Epidermal melanocyte (primary cell): Measurements from ENCODE around the gene ARL6IP6.

ENCODE experiments used
- DNase-seq: peaks from one replicate; pipeline ENCODE4 v3.0.0; 2011; ENCODE audit warnings: low spot score; ENCODE audit not compliant: insufficient read length

ARL6IP6 gene

DNA sequence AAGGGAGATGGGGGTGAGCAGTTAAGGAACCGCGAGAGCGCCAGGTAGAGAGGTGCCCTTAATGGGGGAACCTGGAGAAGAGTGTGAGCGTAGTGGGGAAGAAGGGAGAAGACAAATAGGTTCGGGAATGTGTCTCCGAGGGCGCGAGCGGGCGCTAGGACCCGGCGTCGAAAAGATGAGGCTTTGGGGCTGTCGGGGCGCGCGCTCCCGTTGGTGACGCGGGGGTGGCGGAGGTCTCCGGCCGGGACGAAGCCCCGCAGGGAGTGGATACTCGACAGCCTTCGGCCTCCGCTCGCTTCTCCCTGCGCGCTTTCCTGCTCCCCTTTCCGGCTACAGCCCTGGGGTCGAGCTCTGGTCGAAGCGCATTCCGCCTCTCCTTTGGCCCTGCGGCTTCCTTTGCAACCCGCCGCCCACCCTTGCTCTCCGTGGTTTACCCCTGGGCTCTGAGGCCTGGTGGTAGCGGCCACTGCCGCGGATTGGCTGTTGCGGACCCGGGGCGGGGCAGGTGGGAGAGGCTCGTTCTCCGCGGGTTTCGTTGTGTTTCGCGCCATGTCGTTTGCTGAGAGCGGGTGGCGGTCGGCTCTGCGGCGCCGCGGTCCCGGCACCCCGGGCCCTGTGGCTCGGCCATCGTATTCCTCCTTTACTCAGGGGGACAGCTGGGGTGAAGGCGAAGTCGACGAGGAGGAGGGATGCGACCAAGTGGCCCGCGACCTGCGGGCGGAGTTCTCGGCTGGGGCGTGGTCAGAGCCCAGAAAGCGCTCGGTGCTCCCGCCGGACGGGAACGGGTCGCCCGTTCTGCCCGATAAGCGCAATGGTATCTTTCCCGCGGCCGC is at the start of gene ARL6IP6:
TSS of gene ARL6IP6 (plus strand) at position 545 of the 833 bp plus-strand sequence. CDS start at position 550, 5 bp downstream.
- peak; percentile 59 for DNase-seq

GRCh38 chr2:152674334-152674733 is 44.1 kb upstream of the ARL6IP6 start:
- no peak for DNase-seq

DNA sequence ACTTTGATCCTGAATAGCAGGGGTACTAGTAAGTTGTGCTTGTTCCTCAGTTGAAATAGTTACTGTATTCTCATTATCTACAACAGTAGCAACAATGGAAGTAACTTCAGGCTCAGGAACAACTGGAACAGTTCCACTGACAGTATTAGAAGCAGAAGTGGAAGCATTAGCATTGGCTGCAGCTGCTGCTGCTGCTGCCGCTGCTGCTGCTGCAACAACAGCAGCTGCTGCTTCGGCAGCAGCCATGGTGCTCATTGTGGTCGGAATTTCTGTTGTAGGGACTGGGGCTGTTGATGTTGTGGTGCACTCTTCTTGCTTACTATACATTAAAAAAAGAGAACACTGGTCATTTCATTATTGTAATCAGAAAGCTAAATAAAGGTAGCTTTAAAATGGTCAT is 42.0 kb upstream of the ARL6IP6 start:
- DNase-seq = no peak

- DNase-seq = no peak
These were observed 39.6 kb upstream of the ARL6IP6 start for GRCh38 chr2:152678808-152679207.

DNA sequence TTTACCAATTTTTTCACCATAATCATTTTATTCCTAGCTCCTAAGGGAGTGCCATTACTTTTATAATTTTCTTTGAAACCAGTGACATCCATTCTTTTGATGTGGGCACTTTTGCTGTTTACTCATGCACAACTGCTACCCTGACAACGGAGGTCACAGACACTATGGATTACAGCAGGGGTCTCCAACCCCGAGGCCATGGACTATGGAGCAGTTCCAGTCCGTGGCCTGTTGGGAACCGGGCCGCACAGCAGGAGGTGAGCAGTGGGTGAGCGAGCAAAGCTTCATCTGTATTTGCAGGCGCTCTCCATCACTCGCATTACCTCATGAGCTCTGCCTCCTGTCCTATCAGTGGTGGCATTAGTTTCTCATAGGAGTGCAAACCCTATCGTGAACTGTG is 35.8 kb upstream of the ARL6IP6 start:
- DNase-seq = no peak

GRCh38 chr2:152683400-152683799 is 35.0 kb upstream of the ARL6IP6 start:
- no peak for DNase-seq

DNA sequence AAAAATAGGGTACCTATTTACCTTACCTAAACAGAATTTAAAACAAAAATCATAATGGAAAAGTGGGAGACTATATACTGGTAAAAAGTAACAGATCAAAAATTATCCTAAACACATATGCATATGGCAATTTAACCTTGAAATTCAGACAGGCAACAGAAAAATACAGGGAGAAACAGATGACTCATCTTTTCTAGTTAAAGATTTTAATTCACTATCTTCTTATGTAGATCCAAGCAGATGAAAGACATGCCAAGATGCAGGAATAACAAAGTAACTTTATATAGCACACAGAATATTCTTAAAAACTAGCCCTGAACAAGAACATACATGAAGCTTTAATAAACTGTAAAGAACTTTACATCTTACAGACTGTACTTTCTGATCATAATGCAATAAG is 32.1 kb upstream of the ARL6IP6 start:
- DNase-seq = no peak

- no peak for DNase-seq
These were observed 25.4 kb upstream of the ARL6IP6 start for GRCh38 chr2:152693033-152693432.

DNA sequence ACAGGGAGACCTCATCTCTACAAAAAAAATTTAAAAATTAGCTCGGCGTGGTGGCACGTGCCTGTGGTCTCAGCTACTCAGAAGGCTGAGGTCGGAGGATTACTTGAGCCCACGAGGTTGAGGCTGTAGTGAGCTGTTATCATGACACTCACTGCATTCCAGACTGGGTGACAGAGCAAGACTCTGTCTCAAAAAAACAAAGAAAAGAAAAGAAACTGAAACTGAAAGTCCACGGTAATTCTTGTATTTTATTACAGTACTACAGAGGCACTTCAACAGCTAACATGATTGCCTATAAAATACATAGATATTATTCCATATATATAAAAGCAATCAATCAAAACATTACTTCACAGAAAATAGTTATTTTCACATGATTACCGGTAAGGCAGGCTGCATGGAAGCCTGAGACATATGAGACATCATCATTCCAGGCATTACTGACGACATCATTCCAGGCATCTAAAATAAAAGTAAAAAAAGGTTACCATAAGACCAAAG is 24.2 kb upstream of the ARL6IP6 start:
- DNase-seq = no peak

- DNase-seq = no peak
These were observed 22.7 kb upstream of the ARL6IP6 start for GRCh38 chr2:152695763-152696162.

- DNase-seq = no peak
These were observed 21.9 kb upstream of the ARL6IP6 start for GRCh38 chr2:152696476-152696875.

DNA sequence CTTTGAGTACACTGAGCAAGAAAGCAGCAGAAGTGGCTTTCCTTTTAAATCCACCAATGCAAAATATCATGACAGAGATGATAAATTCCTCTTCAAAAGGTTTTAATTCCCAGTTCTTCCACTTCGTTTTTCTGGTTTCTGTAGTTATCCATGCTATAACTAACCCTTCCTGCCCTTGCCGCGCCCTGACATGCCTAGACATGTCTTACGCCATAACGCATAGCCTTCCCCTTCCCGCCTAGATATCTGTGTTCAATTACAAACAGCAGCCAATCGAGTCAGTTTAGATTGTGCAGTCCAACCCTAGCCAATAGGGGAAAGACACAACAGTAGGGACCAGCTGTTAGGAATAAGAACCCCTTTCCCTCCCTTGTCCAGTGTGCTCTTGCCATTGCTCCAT is 17.2 kb upstream of the ARL6IP6 start:
- no peak for DNase-seq

GRCh38 chr2:152706477-152707021 is 11.9 kb upstream of the ARL6IP6 start:
- DNase-seq = no peak

DNA sequence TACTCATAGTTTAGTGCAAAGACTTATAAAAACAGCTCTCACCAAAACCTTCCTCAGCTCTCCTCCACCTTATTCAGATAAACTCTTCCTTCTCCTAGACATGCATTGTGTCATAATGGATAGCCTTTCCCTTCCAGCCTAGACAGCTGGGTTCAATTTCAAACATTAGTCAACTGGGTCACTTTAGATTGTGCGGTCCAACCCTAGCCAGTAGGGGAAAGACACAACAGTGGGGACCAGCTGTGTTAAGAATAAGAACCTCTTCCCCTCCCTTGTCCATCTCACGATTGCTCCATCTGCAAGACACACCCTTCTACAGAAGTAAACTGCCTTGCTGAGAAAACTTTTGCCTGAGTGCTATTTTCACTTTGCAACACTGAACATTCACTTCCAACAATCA is 9.7 kb upstream of the ARL6IP6 start:
- no peak for DNase-seq

GRCh38 chr2:152710713-152711112 is 7.7 kb upstream of the ARL6IP6 start:
- DNase-seq = no peak

DNA sequence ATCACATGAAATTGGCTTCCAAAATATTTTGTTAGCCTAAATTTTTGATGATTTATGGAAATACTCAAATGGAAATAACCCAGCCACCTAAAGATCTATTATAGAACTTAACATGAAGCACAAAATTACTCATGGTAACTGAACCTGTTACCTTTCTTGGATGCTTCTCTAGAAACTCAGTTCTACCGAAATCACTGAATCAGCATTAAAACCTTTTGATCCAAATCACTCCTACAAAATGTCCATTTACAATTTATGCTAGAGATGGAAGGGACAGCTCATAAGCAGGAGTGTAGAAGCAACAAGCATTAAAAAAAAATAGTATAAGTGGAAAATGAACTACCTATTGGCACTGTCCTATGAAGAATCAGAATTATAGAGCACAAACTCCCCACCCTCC is 3.3 kb upstream of the ARL6IP6 start:
- no peak for DNase-seq

DNA sequence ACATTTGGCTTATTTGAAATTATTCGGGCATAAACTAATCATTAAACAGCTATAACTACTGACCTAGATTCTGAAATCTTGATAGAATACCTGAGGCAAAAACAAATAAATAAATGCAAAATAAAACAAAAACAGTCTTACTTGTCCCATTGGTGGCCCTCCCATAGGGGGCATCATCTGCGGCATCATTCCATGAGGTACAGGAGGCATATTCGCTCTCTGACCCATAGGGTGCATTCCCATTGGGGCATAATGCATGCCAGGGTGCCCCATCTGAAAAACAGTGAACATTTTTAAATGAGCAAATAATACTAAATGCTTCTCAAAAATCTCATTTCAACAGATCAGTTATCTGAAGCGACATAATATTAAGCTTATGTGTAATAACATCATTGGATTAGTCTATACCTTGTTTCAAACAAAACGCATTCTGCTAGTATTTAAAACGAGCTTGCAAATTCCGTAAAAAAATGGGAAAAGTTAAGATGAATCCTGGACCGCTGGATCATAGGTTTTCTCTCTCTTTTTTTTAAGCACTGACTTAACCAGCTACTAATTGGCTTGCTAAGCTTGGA is 2.5 kb upstream of the ARL6IP6 start:
- DNase-seq = no peak

DNA sequence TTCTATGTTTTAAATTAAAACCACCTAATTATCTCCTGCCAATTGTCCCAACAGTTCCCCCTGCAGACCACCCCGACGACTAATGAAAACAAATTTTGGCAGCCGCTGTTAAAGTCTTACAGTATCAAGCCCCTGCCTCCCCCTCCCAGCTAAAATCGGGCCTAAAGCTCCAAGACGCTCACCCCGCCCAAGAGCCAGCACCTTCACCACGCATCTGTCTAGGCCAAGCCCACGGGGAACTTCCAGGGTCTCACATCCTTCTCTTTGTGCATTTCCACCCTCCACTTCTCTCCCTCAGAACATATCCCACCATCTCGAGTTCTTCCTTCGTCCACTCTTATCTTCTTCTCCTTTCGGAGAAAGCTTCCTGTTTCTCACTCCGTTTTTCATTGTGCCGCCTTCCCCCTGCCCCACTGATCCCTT is 1.6 kb upstream of the ARL6IP6 start:
- DNase-seq = no peak

GRCh38 chr2:152717228-152718075 is 968 bp upstream of the ARL6IP6 start, which contains the start of gene PRPF40A:
TSS of gene PRPF40A (minus strand) at chr2:152717461. CDS start at chr2:152717439, 22 bp downstream.
- DNase-seq = peak; percentile 86

- DNase-seq = no peak
These were observed 657 bp downstream of the ARL6IP6 start for GRCh38 chr2:152718909-152719645.

DNA sequence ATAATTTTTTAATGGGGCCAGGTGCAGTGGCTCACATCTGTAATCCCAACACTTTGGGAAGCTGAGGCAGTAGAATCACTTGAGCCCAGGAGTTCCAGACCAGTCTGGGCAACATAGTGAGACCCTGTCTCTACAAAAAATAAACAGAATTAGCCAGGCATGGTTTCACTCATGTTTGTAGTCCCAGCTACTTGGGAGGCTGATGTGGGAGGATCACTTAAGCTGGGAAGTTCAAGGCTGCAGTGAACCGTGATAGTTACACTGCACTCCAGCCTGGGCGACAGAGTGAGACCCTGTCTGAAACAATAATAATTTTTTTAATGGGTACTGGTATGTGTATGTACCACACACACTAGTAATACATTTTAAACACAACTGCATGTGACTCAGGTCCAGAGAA is 2.4 kb downstream of the ARL6IP6 start:
- no peak for DNase-seq
